GM23248 (cell line): ENCODE results near the gene ABCG8. TPM values are rescaled to one million over a fixed set of nuclear protein-coding genes. Genes with fewer than 3 reads are reported as not detected.

Experiments used
- DNase-seq: peaks from one replicate; pipeline ENCODE4 v3.0.0-alpha.2; 2015
- H2AFZ ChIP-seq: fragments of 200-600 bp; sonication (generic); 2 replicates; pipeline ENCODE4 v1.6.1; 2016; ENCODE audit warnings: antibody characterized with exemption
- H3F3A ChIP-seq: fragments of 200-600 bp; sonication (generic); 2 replicates; pipeline ENCODE4 v1.6.1; 2016; ENCODE audit warnings: mild to moderate bottlenecking, antibody characterized with exemption, mixed run types; ENCODE audit not compliant: insufficient read depth
- H3K27ac ChIP-seq: fragments of 200-600 bp; sonication (generic); 2 replicates; pipeline ENCODE4 v1.5.1; 2016; ENCODE audit warnings: mild to moderate bottlenecking
- H3K27me3 ChIP-seq: fragments of 200-600 bp; sonication (generic); replicated peaks from 2 replicates; pipeline ENCODE4 v1.6.1; 2016; ENCODE audit warnings: mild to moderate bottlenecking; ENCODE audit not compliant: insufficient read depth
- H3K36me3 ChIP-seq: fragments of 200-600 bp; sonication (generic); 2 replicates; pipeline ENCODE4 v1.6.1; 2016; ENCODE audit warnings: low read depth, mild to moderate bottlenecking
- H3K4me1 ChIP-seq: fragments of 200-600 bp; sonication (generic); 2 replicates; pipeline ENCODE4 v1.6.1; 2016; ENCODE audit warnings: mild to moderate bottlenecking; ENCODE audit not compliant: insufficient read depth
- H3K4me2 ChIP-seq: fragments of 200-600 bp; sonication (generic); one replicate; pipeline ENCODE4 v1.6.1; 2016; ENCODE audit warnings: mild to moderate bottlenecking; ENCODE audit not compliant: unreplicated experiment
- H3K4me3 ChIP-seq: fragments of 200-600 bp; sonication (generic); 2 replicates; pipeline ENCODE4 v1.5.1; 2016; ENCODE audit warnings: mild to moderate bottlenecking
- H3K79me2 ChIP-seq: fragments of 200-600 bp; sonication (generic); 2 replicates; pipeline ENCODE4 v1.6.1; 2016; ENCODE audit warnings: mild to moderate bottlenecking; ENCODE audit not compliant: insufficient read depth
- H3K9ac ChIP-seq: fragments of 200-600 bp; sonication (generic); 2 replicates; pipeline ENCODE4 v1.6.1; 2016; ENCODE audit warnings: mild to moderate bottlenecking
- H3K9me2 ChIP-seq: fragments of 200-600 bp; sonication (generic); 2 replicates; pipeline ENCODE4 v1.6.1; 2016; ENCODE audit warnings: mixed run types, mild to moderate bottlenecking, moderate library complexity; ENCODE audit not compliant: insufficient read depth
- H3K9me3 ChIP-seq: fragments of 200-600 bp; sonication (generic); one replicate; pipeline ENCODE4 v1.6.1; 2017; ENCODE audit warnings: low read depth
- H4K20me1 ChIP-seq: fragments of 200-600 bp; sonication (generic); 2 replicates; pipeline ENCODE4 v1.6.0; 2016; ENCODE audit not compliant: insufficient read depth
- EZH2 ChIP-seq: fragments of 200-600 bp; sonication (generic); IDR thresholded peaks from 2 replicates; pipeline ENCODE4 v1.6.1; 2018; ENCODE audit warnings: antibody characterized with exemption, mild to moderate bottlenecking; ENCODE audit not compliant: insufficient read depth, poor library complexity, severe bottlenecking
- EZH2phosphoT487 ChIP-seq: fragments of 200-600 bp; sonication (generic); IDR thresholded peaks from 2 replicates; pipeline ENCODE4 v1.6.1; 2018; ENCODE audit warnings: antibody characterized with exemption, moderate library complexity, mild to moderate bottlenecking, low read depth; ENCODE audit not compliant: insufficient read depth
- WGBS, 2 experiments: methylation state at CpG; one replicate each; pipeline ENCODE4 v1.1.6; 2015 to 2017; ENCODE audit warnings: low lambda C conversion rate in 2 of 2, low coverage in 1 of 2; ENCODE audit errors: missing lambda C conversion rate in 2 of 2; 5-methylcytosine and 5-hydroxymethylcytosine counted together
- in situ Hi-C: fragments of 300-500 bp; cut with MboI; formaldehyde crosslinking; loops from 2 replicates; pipeline ENCODE4 v1.15.0; 2020
- polyA plus RNA-seq: library from polyadenylated mRNA; unstranded; fragments of >200 nt; fragmentation: Nextera tagmentation; extraction: Ambion mirVana; gene quantifications from 2 replicates; pipeline ENCODE4 v1.2.1, GENCODE V29; 2016
- total RNA-seq: library from RNA; depleted of rRNA; stranded (reverse); fragments of >200 nt; shearing (Covaris generic); gene quantifications from 2 replicates; pipeline ENCODE4 v1.2.3, GENCODE V29; 2014

Gene ABCG8
- total and polyA plus RNA-seq, 2 experiments from 2014 or later, result 0.04 TPM; not detected in 1

- WGBS, 2 experiments, result 95 to 96% methylated on average over 9 of the region's 9 CpGs
- in situ Hi-C loops, result no loop called here
- H3K9me3 ChIP-seq, result no peaks in the 10 kb centered on the region
- H4K20me1 ChIP-seq, result no peaks in the 10 kb centered on the region
- H3K4me1 ChIP-seq, result no peaks in the 10 kb centered on the region
- H3K9me2 ChIP-seq, result no peaks in the 10 kb centered on the region; the same call in 1 of the 2 replicates
- peaks cover 10% of the 10 kb centered on the region for H3K36me3 ChIP-seq
- H2AFZ ChIP-seq, result no peak overlapping the region
- TF ChIP-seq EZH2, result no peak
- DNase-seq, result no peak
- no peaks in the 10 kb centered on the region for H3K27me3 ChIP-seq
- H3K4me3 ChIP-seq, result no peak overlapping the region
- no peaks in the 10 kb centered on the region for H3F3A ChIP-seq
- no peaks in the 10 kb centered on the region for H3K79me2 ChIP-seq
- no peak overlapping the region for H3K27ac ChIP-seq
- H3K9ac ChIP-seq, result no peak overlapping the region
- no peak overlapping the region for H3K4me2 ChIP-seq
Observed at GRCh38 chr2:43794956-43795355, 43.8 kb upstream of the ABCG8 start.

- Histone ChIP-seq H3K36me3 (peaks cover 10% of the 10 kb centered on the region), H4K20me1 (no peaks in the 10 kb centered on the region), H3F3A (no peaks in the 10 kb centered on the region), H3K27me3 (no peaks in the 10 kb centered on the region), H3K4me2 (no peak overlapping the region), H3K4me1 (no peaks in the 10 kb centered on the region), H3K27ac (no peak overlapping the region), H3K9me3 (no peaks in the 10 kb centered on the region), H3K79me2 (no peaks in the 10 kb centered on the region), H2AFZ (no peak overlapping the region), H3K9ac (no peak overlapping the region), H3K4me3 (no peak overlapping the region), H3K9me2 (no peaks in the 10 kb centered on the region; the same call in 1 of the 2 replicates)
- in situ Hi-C loops, result no loop called here
- WGBS, 2 experiments, result 73 to 96% methylated on average over 1 of the region's 1 CpG
- no peak for DNase-seq
- TF ChIP-seq EZH2 (no peak), EZH2phosphoT487 (no peak)
Observed at GRCh38 chr2:43796206-43796605, 42.6 kb upstream of the ABCG8 start.

- H3K36me3 ChIP-seq, result peaks cover 6% of the 10 kb centered on the region; the same call in 1 of the 2 replicates
- H3K27me3 ChIP-seq, result no peaks in the 10 kb centered on the region
- no peak overlapping the region for H3K4me3 ChIP-seq
- WGBS, 2 experiments, result 83 to 84% methylated on average over 4 of the region's 4 CpGs
- no peaks in the 10 kb centered on the region for H3K4me1 ChIP-seq
- H3K79me2 ChIP-seq, result no peaks in the 10 kb centered on the region
- peak; percentile 14 for DNase-seq
- H3K9me3 ChIP-seq, result no peaks in the 10 kb centered on the region
- in situ Hi-C loops, result no loop called here
- no peak overlapping the region for H3K27ac ChIP-seq
- H3K9ac ChIP-seq, result no peak overlapping the region
- no peaks in the 10 kb centered on the region for H3F3A ChIP-seq
- H3K4me2 ChIP-seq, result no peak overlapping the region
- no peak for TF ChIP-seq EZH2
- no peaks in the 10 kb centered on the region for H3K9me2 ChIP-seq
- H4K20me1 ChIP-seq, result no peaks in the 10 kb centered on the region
- no peak overlapping the region for H2AFZ ChIP-seq
Observed at GRCh38 chr2:43798300-43798699, 40.5 kb upstream of the ABCG8 start.

DNA sequence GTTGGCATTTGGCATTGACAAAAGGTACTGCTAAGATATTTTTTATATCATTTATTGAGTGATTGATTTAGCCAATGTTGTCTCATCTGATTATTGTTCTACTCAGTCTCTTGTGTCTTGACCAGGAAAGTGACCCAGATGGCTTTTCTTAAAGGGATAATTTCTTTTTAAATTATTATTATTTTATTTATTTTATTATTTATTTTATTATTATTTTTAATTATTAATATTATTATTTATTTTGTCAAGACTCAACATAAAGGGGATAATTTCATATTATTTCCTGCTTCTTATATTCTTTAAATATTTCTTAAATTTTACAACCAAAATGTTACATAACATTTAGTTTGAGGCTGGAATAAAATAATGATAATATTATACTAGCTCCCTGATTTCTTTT is 37.9 kb upstream of the ABCG8 start:
- TF ChIP-seq EZH2phosphoT487 (no peak), EZH2 (no peak)
- no peak overlapping the region for H2AFZ ChIP-seq
- in situ Hi-C loops, result no loop called here
- H4K20me1 ChIP-seq, result no peaks in the 10 kb centered on the region
- no peak for DNase-seq
- H3K27me3 ChIP-seq, result no peaks in the 10 kb centered on the region
- no peaks in the 10 kb centered on the region for H3K9me3 ChIP-seq
- H3K9me2 ChIP-seq, result no peaks in the 10 kb centered on the region
- peaks cover 1% of the 10 kb centered on the region; the same call in 1 of the 2 replicates for H3K36me3 ChIP-seq
- H3K4me2 ChIP-seq, result no peak overlapping the region
- no peaks in the 10 kb centered on the region for H3K79me2 ChIP-seq
- H3K27ac ChIP-seq, result no peak overlapping the region
- H3K9ac ChIP-seq, result no peak overlapping the region
- H3K4me1 ChIP-seq, result no peaks in the 10 kb centered on the region
- H3F3A ChIP-seq, result no peaks in the 10 kb centered on the region
- no peak overlapping the region for H3K4me3 ChIP-seq

GRCh38 chr2:43802135-43802534 is 36.6 kb upstream of the ABCG8 start:
- TF ChIP-seq EZH2phosphoT487, result no peak
- no peak for TF ChIP-seq EZH2
- no peaks in the 10 kb centered on the region for H3K27me3 ChIP-seq
- H3K9me3 ChIP-seq, result no peaks in the 10 kb centered on the region
- 95 to 99% methylated on average over 2 of the region's 2 CpGs for WGBS, 2 experiments
- no peaks in the 10 kb centered on the region for H3F3A ChIP-seq
- DNase-seq, result no peak
- no peaks in the 10 kb centered on the region for H4K20me1 ChIP-seq
- no peaks in the 10 kb centered on the region for H3K9me2 ChIP-seq
- H3K4me3 ChIP-seq, result no peak overlapping the region
- no peaks in the 10 kb centered on the region for H3K36me3 ChIP-seq
- in situ Hi-C loops, result no loop called here
- no peak overlapping the region for H2AFZ ChIP-seq
- no peak overlapping the region for H3K27ac ChIP-seq
- no peaks in the 10 kb centered on the region for H3K79me2 ChIP-seq
- H3K4me1 ChIP-seq, result no peaks in the 10 kb centered on the region
- no peak overlapping the region for H3K4me2 ChIP-seq
- no peak overlapping the region for H3K9ac ChIP-seq
